HG03342 (cell line): Measurements from ENCODE around the gene KAZALD1.
A peak's percentile ranks its signal among the peaks of the same experiment; 100 is the strongest.

Experiments
- ATAC-seq: cut with Tn5 transposase; IDR thresholded peaks from one replicate; pipeline ENCODE4 v1.9.1; 2021; ENCODE audit warnings: mild to moderate bottlenecking, moderate library complexity; ENCODE audit not compliant: unreplicated experiment

Gene KAZALD1

GRCh38 chr10:101094121-101094879 lies 32.5 kb downstream of the KAZALD1 start:
- no peak for ATAC-seq

- ATAC-seq, result no peak
These were observed 33.2 kb downstream of the KAZALD1 start for GRCh38 chr10:101095004-101095403.

GRCh38 chr10:101095550-101096213 lies 33.9 kb downstream of the KAZALD1 start:
- peak; percentile 81 for ATAC-seq

GRCh38 chr10:101096378-101096777 lies 34.6 kb downstream of the KAZALD1 start:
- no peak for ATAC-seq

GRCh38 chr10:101097881-101098280 lies 36.1 kb downstream of the KAZALD1 start:
- no peak for ATAC-seq

GRCh38 chr10:101099901-101100300 lies 38.1 kb downstream of the KAZALD1 start:
- ATAC-seq, result no peak

GRCh38 chr10:101101372-101101881 lies 39.6 kb downstream of the KAZALD1 start:
- ATAC-seq, result no peak

DNA sequence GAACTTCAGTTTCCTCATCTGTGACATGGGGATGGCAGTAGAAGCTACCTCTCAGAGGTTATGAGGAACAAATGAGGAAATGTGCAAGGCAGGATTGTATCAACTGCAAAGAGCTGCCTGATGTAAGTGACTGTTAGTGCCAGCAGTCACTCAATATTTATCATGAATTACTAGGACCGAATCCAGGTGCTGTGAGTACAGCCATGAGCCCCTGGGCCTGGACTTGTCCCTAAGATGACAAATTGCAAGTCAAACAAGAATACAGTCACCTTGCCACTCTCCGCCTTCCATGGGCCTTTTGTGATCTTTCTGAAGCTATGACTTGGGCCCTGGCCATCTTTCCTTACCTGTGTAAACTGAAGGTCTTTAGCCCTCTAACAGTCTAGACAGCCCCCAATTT lies 41.6 kb downstream of the KAZALD1 start:
- no peak for ATAC-seq

DNA sequence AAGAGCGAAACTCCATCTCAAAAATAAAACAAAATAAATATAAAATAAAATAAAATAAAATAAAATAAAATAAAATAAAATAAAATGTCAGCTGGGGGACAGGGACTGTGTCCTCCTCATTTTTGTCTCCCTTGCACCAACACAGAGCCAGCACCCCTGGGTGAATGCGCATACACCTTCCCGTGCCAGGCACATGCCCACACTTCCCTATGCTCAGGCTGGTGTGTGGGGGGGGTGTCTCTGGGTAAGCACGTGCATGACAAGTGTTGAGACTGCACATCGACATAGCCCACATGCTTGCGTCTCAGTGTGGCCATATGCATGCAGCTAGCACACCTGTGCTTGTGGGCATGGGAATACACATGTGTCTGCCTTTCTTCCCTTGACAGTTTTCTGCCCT lies 44.6 kb downstream of the KAZALD1 start:
- no peak for ATAC-seq

DNA sequence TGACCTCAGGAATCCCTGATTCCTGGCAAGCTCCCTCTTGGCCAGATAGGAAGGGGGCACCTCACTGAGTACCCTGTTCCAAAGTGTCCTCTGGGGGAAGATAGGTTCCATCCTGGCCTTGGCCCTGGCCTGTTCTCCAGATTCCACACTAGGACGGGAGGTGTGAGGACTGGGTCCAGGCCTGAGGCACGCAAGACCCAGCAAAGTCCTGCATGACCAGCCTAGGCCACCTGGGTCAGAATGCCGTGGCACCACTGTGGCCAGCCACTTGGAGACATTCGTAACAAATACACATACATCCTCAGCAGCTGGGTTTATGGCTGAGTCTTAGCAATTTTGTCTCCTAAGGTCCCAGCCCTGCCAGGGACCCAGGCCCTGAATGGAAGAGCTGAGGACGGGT lies 46.0 kb downstream of the KAZALD1 start:
- no peak for ATAC-seq

- ATAC-seq, result no peak
These were observed 49.2 kb downstream of the KAZALD1 start for GRCh38 chr10:101110856-101111523.

DNA sequence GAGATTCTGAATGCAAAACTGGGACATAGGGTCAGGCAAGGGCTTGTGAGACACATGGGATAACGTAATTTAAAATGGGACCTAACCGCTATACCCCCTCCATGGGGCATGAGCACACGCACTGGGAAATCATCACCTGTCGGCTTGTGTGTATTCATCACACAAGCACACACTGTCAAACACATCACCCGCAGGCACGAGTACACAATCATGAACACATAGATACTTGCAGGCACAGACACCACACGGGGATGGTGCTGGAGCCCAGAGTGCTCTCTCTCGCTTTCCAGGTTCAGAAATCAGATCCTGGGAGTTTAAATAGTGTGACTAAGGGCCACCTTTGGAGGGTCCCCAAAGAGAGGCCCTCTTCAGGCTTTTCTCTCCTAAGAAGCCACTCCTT lies 49.8 kb downstream of the KAZALD1 start:
- no peak for ATAC-seq

DNA sequence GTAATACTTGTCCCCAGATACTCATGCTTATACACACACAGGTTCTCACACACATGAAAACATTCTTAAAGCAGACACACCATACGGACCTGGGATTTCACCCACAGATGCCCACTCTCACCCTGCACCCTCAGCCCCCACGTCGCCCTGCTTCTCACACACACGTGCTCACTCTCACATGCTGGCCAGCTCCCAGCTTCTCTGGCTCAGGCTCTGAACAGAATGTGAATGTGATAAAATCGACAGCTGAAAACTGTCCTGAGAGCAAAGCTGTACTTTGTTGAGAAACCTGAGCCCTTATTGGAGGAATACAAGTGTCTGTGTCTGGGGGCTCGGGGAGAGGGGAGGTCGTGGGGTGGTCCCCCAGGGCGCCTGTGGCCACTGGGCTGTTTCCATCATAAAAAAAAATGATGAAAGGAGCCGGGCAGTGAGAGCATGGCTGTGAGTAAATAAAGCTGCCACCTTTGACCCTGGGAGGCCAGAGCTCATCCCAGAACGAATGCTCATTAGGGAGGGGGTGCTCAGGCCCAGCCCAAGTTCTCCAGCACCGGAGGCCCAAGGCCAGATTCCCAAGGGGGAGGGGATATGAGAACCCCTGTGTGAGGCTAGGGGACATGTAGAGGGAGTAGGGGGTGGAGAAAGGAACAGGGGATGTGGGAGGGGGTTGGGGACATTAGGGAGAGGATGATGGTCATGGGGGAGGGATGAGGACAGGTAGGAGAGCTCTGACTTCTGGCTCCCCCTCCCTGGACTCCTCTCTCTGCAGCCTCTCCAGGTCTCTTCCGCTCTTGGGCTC lies 51.2 kb downstream of the KAZALD1 start:
- ATAC-seq, result no peak

DNA sequence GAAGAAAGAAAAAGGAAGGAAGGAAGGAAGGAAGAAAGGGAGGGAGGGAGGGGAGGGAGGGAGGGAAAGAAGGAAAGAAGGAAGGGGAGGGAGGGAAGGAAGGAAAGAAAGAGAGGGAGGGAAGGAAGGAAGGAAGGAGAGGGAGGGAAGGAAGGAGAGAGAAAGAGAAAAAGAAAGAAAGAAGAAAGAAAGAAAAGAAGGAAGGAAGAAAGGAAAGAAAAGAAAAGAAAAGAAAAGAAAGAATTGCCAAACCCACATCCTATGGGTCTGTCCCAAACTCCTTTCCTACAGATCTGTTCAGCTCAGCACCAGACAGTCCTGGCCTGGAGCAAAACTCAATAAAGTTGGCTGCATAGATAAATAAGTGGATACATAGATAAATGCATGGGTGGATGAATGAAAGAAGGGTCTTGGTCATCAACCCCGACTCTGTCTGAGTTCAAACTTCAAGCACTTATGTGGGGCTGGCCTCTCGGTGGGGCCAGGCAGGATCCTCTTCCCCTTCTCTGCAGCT lies 52.2 kb downstream of the KAZALD1 start:
- ATAC-seq, result no peak

DNA sequence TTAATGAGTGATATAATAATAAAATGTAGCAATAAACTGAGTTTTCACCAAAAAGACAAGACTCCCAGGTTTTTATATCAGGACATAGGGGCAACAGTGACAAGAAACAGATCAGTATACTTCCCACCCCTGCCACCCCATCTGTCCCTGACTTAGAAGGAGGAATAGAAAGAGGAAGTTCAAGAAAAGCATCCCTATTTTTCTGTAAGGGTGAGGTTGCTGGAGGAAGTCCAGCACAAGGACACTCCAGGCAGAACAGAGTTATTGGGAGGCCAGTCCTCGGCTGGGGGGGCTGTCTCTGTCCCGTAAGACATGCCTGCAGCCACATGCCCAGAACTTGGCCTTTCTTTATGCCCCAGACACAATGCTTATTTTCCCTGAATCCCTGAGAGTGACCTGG lies 52.9 kb downstream of the KAZALD1 start:
- ATAC-seq, result no peak
